OCI-LY7 (cell line): ENCODE results near the gene SMAP2.

Source experiments
- EZH2phosphoT487 ChIP-seq: fragments of 200-600 bp; sonication (generic); IDR thresholded peaks from 2 replicates; pipeline ENCODE4 v1.6.1; 2018; ENCODE audit warnings: low read depth, borderline replicate concordance, mild to moderate bottlenecking, mixed run types, antibody characterized with exemption, low read length, moderate library complexity, mixed read lengths
- TF ChIP-seq, protein P1 (sequence below): fragments of 200-600 bp; sonication (generic); conservative IDR thresholded peaks from 2 replicates; pipeline ENCODE4 v1.5.1; 2014; ENCODE audit warnings: mild to moderate bottlenecking, antibody characterized with exemption, low read length, moderate library complexity, mixed read lengths

DNA sequence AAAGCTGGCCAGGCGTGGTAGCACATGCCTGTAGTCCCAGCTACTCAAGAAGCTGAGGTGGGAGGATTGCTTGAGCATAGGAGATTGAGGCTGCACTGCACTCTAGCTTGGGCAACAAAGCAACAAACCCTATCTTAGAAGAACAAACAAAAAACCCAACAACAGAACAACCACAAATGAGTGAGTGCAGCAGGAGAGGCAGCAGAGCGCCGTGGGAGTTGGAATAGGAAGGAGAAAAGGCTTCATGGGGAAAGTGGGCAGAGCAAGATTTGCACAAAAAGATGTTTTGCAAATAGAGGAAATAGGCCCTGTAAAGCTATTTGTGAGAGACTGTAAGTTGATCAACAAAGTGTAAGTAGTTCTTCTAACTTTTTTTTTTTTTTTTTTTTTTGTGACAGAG is 19.6 kb downstream of the SMAP2 start:
- TF ChIP-seq, protein P1, sequence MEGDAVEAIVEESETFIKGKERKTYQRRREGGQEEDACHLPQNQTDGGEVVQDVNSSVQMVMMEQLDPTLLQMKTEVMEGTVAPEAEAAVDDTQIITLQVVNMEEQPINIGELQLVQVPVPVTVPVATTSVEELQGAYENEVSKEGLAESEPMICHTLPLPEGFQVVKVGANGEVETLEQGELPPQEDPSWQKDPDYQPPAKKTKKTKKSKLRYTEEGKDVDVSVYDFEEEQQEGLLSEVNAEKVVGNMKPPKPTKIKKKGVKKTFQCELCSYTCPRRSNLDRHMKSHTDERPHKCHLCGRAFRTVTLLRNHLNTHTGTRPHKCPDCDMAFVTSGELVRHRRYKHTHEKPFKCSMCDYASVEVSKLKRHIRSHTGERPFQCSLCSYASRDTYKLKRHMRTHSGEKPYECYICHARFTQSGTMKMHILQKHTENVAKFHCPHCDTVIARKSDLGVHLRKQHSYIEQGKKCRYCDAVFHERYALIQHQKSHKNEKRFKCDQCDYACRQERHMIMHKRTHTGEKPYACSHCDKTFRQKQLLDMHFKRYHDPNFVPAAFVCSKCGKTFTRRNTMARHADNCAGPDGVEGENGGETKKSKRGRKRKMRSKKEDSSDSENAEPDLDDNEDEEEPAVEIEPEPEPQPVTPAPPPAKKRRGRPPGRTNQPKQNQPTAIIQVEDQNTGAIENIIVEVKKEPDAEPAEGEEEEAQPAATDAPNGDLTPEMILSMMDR: no peak
- no peak for TF ChIP-seq EZH2phosphoT487
